OCI-LY3 (cell line): Measurements from ENCODE around the gene PSMD9.

Experiments used
- CTCF ChIP-seq: fragments of 200-600, 300-600 bp; sonication (generic); IDR thresholded peaks from 2 replicates; pipeline ENCODE4 v1.5.1; 2014; ENCODE audit warnings: antibody characterized with exemption, low read length, low read depth
- EZH2phosphoT487 ChIP-seq: fragments of 200-600 bp; shearing (Covaris generic); IDR thresholded peaks from 2 replicates; pipeline ENCODE4 v1.6.1; 2018; ENCODE audit warnings: antibody characterized with exemption, mixed run types, low read depth

DNA sequence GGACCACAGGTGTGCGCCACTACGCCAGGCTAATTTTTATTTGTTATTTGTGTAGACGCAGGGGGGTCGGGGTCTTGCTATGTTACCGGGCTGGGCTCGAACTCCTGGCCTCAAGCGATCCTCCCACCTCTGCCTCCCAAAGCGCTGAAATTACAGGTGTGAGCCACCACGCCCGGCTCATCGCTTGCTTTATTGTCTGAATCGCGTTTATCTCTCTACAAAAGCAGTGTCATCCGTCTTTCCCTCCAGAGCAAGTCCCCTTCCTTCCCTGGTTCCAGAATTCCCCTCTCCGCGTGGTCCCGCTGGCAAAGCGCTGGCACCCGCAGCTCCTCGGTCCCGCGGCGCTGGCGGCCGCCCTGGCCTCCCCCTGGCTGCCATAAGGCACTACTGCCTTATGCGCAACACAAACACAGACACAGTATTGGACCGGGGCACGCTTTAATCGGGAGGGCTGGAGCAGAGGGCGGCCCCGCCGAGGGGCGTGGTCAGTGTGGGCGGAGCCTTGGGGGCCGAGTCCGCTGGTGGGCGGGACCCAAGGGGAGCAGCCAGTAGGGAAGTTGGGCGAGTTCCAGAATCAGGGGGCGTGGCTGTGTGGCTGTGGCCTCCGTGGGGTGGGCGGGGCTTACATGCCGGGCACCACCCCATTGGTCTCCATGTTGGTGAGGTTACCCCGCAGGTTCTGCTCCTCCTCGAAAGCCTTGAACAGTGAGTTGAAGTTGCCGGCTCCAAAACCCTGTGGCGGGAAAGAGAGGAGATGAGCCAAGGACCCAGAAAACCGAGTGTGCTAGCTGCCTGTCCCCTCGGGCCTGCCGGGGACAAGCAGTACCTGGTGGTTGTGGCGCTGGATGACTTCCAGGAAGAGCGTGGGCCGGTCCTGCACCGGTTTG, 49.2 kb upstream of the PSMD9 start:
- TF ChIP-seq CTCF = no peak; the same call in 1 of the 2 replicates
- no peak for TF ChIP-seq EZH2phosphoT487
